Measurements from ENCODE around the gene SORCS1. TPM values are rescaled to one million over a fixed set of nuclear protein-coding genes. Genes with fewer than 3 reads are reported as not detected.

Gene SORCS1
- total and polyA plus RNA-seq, 2 experiments from 2014 or later: 2.9 to 8.9 TPM

DNA sequence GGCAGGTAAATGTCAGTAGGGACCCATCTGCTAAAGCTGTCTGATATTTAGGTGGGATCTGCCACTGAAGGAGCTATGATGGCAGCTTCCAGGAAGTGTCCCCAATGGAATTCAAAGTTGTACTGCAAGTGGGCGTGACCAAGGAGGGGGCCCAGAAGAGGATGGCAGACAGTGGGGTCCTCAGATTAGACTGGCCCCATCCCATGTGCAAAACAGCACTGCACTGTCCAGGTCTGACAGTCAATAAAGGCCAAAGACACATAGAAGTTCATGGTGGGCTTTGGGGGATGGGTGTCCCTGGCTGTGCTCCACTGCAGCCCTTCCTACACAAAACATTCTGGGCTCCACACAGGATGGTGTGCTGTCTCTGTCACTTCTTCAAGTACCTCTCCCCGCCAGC, 49.8 kb upstream of the SORCS1 start:
- Histone ChIP-seq H3K79me2 (replicated peaks; ENCODE audit: insufficient read depth) (no peaks in the 10 kb centered on the region), H3K36me3 (ENCODE audit: insufficient read depth) (no peaks in the 10 kb centered on the region), H3F3A (replicated peaks; ENCODE audit: low read depth) (no peaks in the 10 kb centered on the region), H3K4me3 (no peak overlapping the region), H3K4me2 (no peak overlapping the region), H3K9me2 (ENCODE audit: insufficient read depth) (no peaks in the 10 kb centered on the region), H3K27ac (ENCODE audit: low read depth) (no peak overlapping the region), H3K4me1 (ENCODE audit: insufficient read depth) (no peaks in the 10 kb centered on the region), H2AFZ (no peak overlapping the region), H4K20me1 (replicated peaks; ENCODE audit: insufficient read depth) (no peaks in the 10 kb centered on the region), H3K27me3 (ENCODE audit: insufficient read depth) (no peaks in the 10 kb centered on the region)
- Mint-ChIP-seq H3K27ac (no peak overlapping the region), H3K27me3 (ENCODE audit: insufficient read depth, low read depth, poor library complexity) (no peaks in the 10 kb centered on the region), H3K4me1 (no peaks in the 10 kb centered on the region), H3K36me3 (ENCODE audit: low read depth) (no peaks in the 10 kb centered on the region), H3K9me3 (no peaks in the 10 kb centered on the region), H3K4me3 (no peak overlapping the region)
- no peak for ATAC-seq
- TF ChIP-seq, protein P1, sequence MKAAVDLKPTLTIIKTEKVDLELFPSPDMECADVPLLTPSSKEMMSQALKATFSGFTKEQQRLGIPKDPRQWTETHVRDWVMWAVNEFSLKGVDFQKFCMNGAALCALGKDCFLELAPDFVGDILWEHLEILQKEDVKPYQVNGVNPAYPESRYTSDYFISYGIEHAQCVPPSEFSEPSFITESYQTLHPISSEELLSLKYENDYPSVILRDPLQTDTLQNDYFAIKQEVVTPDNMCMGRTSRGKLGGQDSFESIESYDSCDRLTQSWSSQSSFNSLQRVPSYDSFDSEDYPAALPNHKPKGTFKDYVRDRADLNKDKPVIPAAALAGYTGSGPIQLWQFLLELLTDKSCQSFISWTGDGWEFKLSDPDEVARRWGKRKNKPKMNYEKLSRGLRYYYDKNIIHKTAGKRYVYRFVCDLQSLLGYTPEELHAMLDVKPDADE (IDR thresholded peaks at IDR 0.05): no peak
- TF ChIP-seq, protein P2, sequence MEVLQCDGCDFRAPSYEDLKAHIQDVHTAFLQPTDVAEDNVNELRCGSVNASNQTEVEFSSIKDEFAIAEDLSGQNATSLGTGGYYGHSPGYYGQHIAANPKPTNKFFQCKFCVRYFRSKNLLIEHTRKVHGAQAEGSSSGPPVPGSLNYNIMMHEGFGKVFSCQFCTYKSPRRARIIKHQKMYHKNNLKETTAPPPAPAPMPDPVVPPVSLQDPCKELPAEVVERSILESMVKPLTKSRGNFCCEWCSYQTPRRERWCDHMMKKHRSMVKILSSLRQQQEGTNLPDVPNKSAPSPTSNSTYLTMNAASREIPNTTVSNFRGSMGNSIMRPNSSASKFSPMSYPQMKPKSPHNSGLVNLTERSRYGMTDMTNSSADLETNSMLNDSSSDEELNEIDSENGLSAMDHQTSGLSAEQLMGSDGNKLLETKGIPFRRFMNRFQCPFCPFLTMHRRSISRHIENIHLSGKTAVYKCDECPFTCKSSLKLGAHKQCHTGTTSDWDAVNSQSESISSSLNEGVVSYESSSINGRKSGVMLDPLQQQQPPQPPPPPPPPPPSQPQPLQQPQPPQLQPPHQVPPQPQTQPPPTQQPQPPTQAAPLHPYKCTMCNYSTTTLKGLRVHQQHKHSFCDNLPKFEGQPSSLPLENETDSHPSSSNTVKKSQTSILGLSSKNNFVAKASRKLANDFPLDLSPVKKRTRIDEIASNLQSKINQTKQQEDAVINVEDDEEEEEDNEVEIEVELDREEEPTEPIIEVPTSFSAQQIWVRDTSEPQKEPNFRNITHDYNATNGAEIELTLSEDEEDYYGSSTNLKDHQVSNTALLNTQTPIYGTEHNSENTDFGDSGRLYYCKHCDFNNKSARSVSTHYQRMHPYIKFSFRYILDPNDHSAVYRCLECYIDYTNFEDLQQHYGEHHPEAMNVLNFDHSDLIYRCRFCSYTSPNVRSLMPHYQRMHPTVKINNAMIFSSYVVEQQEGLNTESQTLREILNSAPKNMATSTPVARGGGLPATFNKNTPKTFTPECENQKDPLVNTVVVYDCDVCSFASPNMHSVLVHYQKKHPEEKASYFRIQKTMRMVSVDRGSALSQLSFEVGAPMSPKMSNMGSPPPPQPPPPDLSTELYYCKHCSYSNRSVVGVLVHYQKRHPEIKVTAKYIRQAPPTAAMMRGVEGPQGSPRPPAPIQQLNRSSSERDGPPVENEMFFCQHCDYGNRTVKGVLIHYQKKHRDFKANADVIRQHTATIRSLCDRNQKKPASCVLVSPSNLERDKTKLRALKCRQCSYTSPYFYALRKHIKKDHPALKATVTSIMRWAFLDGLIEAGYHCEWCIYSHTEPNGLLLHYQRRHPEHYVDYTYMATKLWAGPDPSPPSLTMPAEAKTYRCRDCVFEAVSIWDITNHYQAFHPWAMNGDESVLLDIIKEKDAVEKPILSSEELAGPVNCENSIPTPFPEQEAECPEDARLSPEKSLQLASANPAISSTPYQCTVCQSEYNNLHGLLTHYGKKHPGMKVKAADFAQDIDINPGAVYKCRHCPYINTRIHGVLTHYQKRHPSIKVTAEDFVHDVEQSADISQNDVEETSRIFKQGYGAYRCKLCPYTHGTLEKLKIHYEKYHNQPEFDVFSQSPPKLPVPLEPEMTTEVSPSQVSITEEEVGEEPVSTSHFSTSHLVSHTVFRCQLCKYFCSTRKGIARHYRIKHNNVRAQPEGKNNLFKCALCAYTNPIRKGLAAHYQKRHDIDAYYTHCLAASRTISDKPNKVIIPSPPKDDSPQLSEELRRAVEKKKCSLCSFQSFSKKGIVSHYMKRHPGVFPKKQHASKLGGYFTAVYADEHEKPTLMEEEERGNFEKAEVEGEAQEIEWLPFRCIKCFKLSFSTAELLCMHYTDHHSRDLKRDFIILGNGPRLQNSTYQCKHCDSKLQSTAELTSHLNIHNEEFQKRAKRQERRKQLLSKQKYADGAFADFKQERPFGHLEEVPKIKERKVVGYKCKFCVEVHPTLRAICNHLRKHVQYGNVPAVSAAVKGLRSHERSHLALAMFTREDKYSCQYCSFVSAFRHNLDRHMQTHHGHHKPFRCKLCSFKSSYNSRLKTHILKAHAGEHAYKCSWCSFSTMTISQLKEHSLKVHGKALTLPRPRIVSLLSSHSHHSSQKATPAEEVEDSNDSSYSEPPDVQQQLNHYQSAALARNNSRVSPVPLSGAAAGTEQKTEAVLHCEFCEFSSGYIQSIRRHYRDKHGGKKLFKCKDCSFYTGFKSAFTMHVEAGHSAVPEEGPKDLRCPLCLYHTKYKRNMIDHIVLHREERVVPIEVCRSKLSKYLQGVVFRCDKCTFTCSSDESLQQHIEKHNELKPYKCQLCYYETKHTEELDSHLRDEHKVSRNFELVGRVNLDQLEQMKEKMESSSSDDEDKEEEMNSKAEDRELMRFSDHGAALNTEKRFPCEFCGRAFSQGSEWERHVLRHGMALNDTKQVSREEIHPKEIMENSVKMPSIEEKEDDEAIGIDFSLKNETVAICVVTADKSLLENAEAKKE (CRISPR knock-in tag; IDR thresholded peaks at IDR 0.05): no peak
- no peak for TF ChIP-seq POLR2AphosphoS5 (IDR thresholded peaks at IDR 0.05; ENCODE audit: low read depth)
- no peak for DNase-seq (ENCODE audit: low spot score)

DNA sequence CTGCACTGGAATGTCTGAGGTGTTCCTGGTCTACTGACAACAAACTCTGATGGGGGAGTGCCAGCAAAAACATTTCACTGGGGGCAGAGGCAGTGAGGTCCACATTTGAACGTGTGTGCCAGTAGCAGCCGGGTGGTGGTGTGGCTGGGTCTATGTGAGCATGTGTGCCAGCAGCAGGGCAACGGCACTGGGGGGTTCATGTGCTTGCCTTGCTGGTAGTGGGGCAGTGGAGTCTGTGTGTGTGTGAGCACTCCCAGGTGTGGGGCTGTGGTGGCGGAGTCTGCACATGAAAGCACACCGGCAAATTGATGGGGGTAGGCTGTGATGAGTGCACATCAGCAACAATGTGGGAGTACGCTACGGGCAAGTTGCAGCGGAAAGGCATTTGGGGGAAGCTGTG, 49.4 kb upstream of the SORCS1 start:
- Mint-ChIP-seq H3K27ac (no peak overlapping the region), H3K9me3 (no peaks in the 10 kb centered on the region), H3K36me3 (ENCODE audit: low read depth) (no peaks in the 10 kb centered on the region), H3K4me1 (no peaks in the 10 kb centered on the region), H3K4me3 (no peak overlapping the region), H3K27me3 (ENCODE audit: insufficient read depth, low read depth, poor library complexity) (no peaks in the 10 kb centered on the region)
- Histone ChIP-seq H3F3A (replicated peaks; ENCODE audit: low read depth) (no peaks in the 10 kb centered on the region), H3K27me3 (ENCODE audit: insufficient read depth) (no peaks in the 10 kb centered on the region), H3K4me2 (no peak overlapping the region), H3K4me3 (no peak overlapping the region), H2AFZ (no peak overlapping the region), H3K4me1 (ENCODE audit: insufficient read depth) (no peaks in the 10 kb centered on the region), H4K20me1 (replicated peaks; ENCODE audit: insufficient read depth) (no peaks in the 10 kb centered on the region), H3K36me3 (ENCODE audit: insufficient read depth) (no peaks in the 10 kb centered on the region), H3K27ac (ENCODE audit: low read depth) (no peak overlapping the region), H3K9me2 (ENCODE audit: insufficient read depth) (no peaks in the 10 kb centered on the region), H3K79me2 (replicated peaks; ENCODE audit: insufficient read depth) (no peaks in the 10 kb centered on the region)
- no peak for DNase-seq (ENCODE audit: low spot score)
- no peak for ATAC-seq
- TF ChIP-seq EZH2phosphoT487 (IDR thresholded peaks at IDR 0.05; ENCODE audit: unreplicated experiment): no peak
- TF ChIP-seq STAT1 (IDR thresholded peaks at IDR 0.05; ENCODE audit: unreplicated experiment): no peak
- TF ChIP-seq, protein P2 (CRISPR knock-in tag; IDR thresholded peaks at IDR 0.05): no peak
- no peak for TF ChIP-seq NANOG (IDR thresholded peaks at IDR 0.05; ENCODE audit: borderline replicate concordance)
- TF ChIP-seq POLR2AphosphoS5 (IDR thresholded peaks at IDR 0.05; ENCODE audit: low read depth): no peak

Measured in GM23338 (cell line).